ENCODE measurements around the gene PBLD.

Gene PBLD

DNA sequence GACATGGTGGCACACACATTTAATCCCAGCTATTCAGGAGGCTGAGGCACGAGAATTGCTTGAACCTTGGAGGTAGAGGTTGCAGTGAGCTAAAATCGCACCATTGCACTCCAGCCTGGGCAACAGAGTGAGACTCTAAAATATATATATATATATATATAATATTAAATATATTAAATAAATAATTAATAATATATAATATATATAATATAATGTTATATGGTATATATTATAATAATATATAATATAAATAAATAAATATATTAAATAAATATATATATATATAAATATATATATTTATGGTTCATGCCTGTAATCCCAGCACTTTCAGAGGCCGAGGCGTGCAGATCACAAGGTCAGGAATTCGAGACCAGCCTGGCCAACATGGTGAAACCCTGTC is 33.9 kb upstream of the PBLD start:
- no peaks in the 10 kb centered on the region for H3K9me3 ChIP-seq (ENCODE audit: control insufficient read depth, insufficient read depth, low read length)
- H3K27me3 ChIP-seq (ENCODE audit: control insufficient read depth, low read length): no peaks in the 10 kb centered on the region
- H3K4me3 ChIP-seq (ENCODE audit: low read length): no peak overlapping the region
- H3F3A ChIP-seq (ENCODE audit: control insufficient read depth, insufficient read depth): 0 out of 2 replicates have a peak, but pooled peaks cover 2% of the 10 kb centered on the region
- no peak overlapping the region for H3K4me2 ChIP-seq (ENCODE audit: low read length)
- H3K9me2 ChIP-seq (replicated peaks; ENCODE audit: control insufficient read depth, low read length): no peaks in the 10 kb centered on the region
- H4K20me1 ChIP-seq (ENCODE audit: control insufficient read depth, insufficient read depth, low read depth, low read length): no peaks in the 10 kb centered on the region
- no peak overlapping the region for H3K27ac ChIP-seq (ENCODE audit: low read depth, low read length)
- no peak for TF ChIP-seq EZH2phosphoT487 (IDR thresholded peaks at IDR 0.05; ENCODE audit: borderline replicate concordance, low read length)
- TF ChIP-seq CTCF (IDR thresholded peaks at IDR 0.05; ENCODE audit: low read depth, low read length, poor library complexity, severe bottlenecking): no peak
- peaks cover 10% of the 10 kb centered on the region for H3K4me1 ChIP-seq (ENCODE audit: control insufficient read depth, low read length)
- H3K36me3 ChIP-seq (ENCODE audit: control insufficient read depth, low read length): peaks cover 9% of the 10 kb centered on the region
- H3K79me2 ChIP-seq (ENCODE audit: control insufficient read depth, low read length): no peaks in the 10 kb centered on the region

- H3K4me2 ChIP-seq (ENCODE audit: low read length): no peak overlapping the region
- H3K27ac ChIP-seq (ENCODE audit: low read depth, low read length): no peak overlapping the region
- H3K4me1 ChIP-seq (ENCODE audit: control insufficient read depth, low read length): peaks cover 10% of the 10 kb centered on the region
- no peaks in the 10 kb centered on the region for H3K79me2 ChIP-seq (ENCODE audit: control insufficient read depth, low read length)
- no peaks in the 10 kb centered on the region for H3K27me3 ChIP-seq (ENCODE audit: control insufficient read depth, low read length)
- H4K20me1 ChIP-seq (ENCODE audit: control insufficient read depth, insufficient read depth, low read depth, low read length): no peaks in the 10 kb centered on the region
- H3K36me3 ChIP-seq (ENCODE audit: control insufficient read depth, low read length): peaks cover 9% of the 10 kb centered on the region
- H3K9me2 ChIP-seq (replicated peaks; ENCODE audit: control insufficient read depth, low read length): no peaks in the 10 kb centered on the region
- 0 out of 2 replicates have a peak, but pooled peaks cover 2% of the 10 kb centered on the region for H3F3A ChIP-seq (ENCODE audit: control insufficient read depth, insufficient read depth)
- H3K4me3 ChIP-seq (ENCODE audit: low read length): no peak overlapping the region
- TF ChIP-seq CTCF (IDR thresholded peaks at IDR 0.05; ENCODE audit: low read depth, low read length, poor library complexity, severe bottlenecking) (no peak), EZH2phosphoT487 (IDR thresholded peaks at IDR 0.05; ENCODE audit: borderline replicate concordance, low read length) (no peak)
- H3K9me3 ChIP-seq (ENCODE audit: control insufficient read depth, insufficient read depth, low read length): no peaks in the 10 kb centered on the region
Measured at GRCh38 chr10:68365611-68366010, 32.9 kb upstream of the PBLD start.

DNA sequence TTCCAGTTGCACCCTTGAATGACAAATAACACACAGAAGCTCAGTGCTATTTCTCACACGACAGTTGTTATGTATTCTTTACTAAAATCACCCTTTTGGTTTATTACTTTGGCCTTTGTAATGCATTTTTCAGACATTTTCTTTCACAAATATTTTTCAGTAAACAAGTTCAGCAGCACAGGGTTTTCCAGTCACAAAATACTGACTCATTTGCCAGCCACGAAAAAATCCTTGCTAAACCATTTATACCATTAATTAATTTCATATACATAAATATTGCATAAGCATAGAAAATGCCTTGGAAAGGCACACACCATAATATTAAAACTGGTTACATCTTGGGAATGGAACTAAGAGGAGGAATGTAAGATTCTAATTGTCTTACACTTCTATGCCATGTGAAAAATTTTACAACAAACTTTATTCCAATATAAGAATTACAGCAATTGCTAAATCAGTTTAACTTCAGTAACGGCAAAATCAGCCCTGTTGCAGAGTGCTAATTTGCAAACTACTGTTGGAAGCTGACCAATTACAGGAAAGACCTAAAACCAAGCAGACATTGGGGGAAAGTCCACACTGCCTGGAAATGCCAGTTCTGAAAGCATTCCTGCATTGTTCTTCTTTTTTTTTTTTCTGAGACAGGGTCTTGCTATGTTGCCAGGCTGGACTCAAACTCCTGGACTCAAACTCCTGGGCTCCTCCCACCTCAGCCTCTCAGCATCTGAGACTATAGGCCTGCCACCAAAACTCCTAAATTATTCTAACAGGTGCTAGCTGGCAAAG is 31.6 kb upstream of the PBLD start:
- no peak overlapping the region for H3K4me3 ChIP-seq (ENCODE audit: low read length)
- H3K9me3 ChIP-seq (ENCODE audit: control insufficient read depth, insufficient read depth, low read length): no peaks in the 10 kb centered on the region
- H3K4me1 ChIP-seq (ENCODE audit: control insufficient read depth, low read length): peaks cover 10% of the 10 kb centered on the region
- no peak overlapping the region for H3K4me2 ChIP-seq (ENCODE audit: low read length)
- TF ChIP-seq EZH2phosphoT487 (IDR thresholded peaks at IDR 0.05; ENCODE audit: borderline replicate concordance, low read length) (no peak), CTCF (IDR thresholded peaks at IDR 0.05; ENCODE audit: low read depth, low read length, poor library complexity, severe bottlenecking) (no peak)
- no peaks in the 10 kb centered on the region for H3K27me3 ChIP-seq (ENCODE audit: control insufficient read depth, low read length)
- peaks cover 9% of the 10 kb centered on the region for H3K36me3 ChIP-seq (ENCODE audit: control insufficient read depth, low read length)
- H3F3A ChIP-seq (ENCODE audit: control insufficient read depth, insufficient read depth): 0 out of 2 replicates have a peak, but pooled peaks cover 2% of the 10 kb centered on the region
- no peak overlapping the region for H3K27ac ChIP-seq (ENCODE audit: low read depth, low read length)
- no peaks in the 10 kb centered on the region for H3K79me2 ChIP-seq (ENCODE audit: control insufficient read depth, low read length)
- no peaks in the 10 kb centered on the region for H3K9me2 ChIP-seq (replicated peaks; ENCODE audit: control insufficient read depth, low read length)
- H4K20me1 ChIP-seq (ENCODE audit: control insufficient read depth, insufficient read depth, low read depth, low read length): no peaks in the 10 kb centered on the region
